GM21723 (cell line): ENCODE measurements around the gene NRM.
A peak's percentile ranks its signal among the peaks of the same experiment; 100 is the strongest.

Experiments used
- ATAC-seq: cut with Tn5 transposase; IDR thresholded peaks from one replicate; pipeline ENCODE4 v1.9.1; 2021; ENCODE audit warnings: mild to moderate bottlenecking, moderate library complexity; ENCODE audit not compliant: unreplicated experiment

Gene NRM

DNA sequence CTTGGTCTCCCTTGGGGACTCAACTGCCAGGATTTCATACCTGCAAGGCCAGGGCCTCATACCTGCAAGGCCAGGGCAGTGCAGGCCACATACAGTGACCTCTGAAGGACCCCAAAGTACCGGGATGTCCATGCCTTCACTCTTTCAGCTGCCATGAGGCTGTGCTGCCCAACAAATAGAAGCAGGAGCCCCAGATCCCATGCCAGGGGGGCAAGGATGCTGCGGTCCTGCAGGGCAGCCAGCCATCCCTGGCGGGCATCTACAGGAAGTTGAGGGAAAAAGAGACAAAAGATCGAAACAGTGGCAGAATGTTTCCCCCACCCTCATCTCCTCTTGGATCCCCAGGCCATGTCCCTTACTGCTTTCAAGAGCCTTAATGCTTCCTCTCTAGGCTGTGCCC lies 799 bp downstream of the NRM start:
- no peak for ATAC-seq

DNA sequence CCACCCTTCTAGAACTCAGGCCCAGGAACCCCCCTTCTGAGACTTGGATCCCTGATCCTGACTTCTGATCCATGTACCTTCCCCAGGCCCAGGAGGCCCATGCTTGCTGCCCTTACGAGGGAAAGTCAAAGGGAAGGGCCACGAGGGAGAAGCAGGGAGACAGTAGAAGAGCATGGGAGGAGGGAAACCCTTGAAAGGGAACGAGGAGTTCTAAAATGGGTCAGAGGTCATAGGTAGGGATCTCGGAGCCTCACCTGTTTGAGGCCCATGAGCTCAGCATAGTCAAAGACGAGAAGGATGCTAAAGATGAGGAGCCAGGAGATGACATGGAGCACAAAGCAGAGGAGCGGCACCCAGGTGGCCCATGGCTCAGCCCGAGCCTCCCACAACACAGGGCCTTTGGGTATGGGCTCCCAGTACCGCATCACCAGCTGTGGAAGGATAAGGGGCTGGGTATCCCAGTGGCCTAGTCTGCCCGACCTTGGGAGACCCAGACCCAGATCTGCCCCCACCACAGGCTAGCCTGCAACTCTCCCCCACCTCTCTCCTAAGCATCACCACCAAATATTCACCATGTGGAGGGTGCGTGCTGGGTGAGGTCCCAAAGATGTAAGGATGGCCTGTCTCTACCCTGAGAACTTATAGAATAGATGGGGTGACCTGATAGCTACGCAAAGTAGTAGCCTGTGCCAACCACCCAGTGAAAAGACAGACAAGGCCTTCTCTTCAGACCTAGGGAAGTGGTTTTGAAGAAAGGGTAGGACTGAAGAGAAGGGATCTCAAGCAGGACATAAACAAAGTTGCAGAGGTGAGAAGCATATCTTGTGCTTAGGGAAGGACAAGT lies 1.5 kb downstream of the NRM start:
- ATAC-seq = no peak

DNA sequence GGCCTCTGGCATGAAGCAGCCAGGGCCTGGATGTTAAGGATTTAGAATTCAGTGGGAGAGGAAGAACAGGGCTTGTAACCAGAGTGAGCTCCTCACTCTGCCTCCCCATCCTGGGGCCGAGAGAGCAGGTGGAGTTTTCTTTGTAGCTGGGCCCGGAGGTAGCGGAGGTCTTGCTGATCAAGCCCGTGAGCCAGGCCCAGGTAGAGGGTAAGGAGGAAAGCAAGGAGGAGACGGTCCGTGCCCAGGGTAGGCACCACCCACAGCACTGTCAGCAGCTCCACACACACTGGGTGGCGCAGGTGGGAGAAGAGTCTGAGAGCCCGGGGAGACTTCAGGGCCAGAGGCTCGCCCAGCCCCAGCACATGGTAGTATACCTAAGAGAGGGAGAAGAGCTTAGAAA lies 2.2 kb downstream of the NRM start:
- ATAC-seq = no peak

DNA sequence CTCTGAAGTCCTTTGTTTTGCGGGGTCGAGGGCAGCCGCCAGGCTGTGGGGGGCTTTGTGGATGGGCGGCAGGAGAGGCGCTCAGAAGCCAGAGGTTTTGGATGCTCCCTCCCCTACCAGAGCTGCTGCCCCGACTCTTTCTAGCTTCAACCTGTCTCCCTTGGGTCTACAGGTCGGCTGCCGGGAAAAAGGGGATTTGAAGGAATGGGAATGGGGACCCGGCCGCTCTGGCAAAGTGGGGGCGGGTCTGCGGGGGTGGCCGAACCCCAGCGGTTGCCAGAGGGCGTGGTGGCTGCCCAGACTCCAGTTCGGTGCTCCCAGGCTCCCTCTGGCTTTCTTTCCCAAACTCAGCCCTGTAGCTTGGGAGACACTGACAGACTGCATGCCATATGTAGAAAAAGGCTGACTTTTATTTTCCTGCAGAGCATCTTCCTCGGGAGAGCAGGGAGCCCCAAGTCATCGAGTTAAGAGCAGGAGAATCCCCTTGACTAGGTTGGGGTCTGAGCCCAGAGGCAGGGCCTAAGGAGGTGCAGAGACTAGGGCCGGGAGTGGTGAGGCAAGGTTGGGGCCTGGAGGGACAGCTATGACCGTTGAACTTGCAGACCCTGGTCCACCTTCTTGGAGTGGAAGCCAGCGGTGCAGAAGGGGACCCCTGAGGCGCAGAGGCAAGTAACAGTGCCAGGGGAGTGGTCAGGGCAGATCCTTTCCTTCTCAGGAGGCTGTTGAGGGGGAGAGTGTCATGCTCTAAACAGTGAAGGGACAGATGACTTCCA lies 2.9 kb downstream of the NRM start:
- ATAC-seq = no peak

DNA sequence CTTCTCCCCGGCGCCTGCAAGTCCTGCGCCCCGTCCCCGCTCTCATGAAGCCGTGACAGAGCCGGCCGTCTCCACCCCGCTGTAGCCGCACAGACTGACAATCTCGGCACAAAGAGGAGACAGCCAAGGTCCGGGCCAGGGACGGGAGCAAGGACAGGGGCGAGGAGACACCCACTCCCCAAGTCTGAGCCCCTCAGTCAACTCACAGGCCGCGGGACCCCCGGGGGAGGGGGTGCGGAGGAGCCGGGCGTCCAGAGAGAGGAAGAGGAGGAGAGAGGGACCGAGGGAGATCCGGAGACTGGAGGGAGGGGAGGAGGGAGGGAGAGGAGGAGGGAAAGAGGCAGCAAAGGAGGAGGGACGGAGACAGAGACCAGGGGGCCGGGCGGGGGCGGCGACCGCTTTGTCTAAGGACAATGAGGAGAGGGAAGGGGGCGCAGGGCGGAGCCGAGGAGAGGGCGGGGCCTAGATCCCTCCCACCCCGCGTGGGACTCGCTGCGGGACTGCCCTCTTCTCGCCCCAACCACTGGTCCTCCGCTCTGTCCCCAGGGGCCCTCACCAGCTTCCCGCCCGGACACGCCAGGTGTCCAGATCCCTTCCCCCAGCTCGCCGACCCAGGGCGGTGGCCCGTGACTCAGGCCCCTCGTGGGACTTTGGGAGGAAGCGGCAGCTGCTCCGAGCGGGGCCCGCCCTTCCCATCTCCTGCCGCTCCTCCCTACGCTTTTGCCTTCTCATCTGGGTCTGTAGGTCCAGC lies 3.7 kb downstream of the NRM start:
- ATAC-seq = peak; percentile 36

DNA sequence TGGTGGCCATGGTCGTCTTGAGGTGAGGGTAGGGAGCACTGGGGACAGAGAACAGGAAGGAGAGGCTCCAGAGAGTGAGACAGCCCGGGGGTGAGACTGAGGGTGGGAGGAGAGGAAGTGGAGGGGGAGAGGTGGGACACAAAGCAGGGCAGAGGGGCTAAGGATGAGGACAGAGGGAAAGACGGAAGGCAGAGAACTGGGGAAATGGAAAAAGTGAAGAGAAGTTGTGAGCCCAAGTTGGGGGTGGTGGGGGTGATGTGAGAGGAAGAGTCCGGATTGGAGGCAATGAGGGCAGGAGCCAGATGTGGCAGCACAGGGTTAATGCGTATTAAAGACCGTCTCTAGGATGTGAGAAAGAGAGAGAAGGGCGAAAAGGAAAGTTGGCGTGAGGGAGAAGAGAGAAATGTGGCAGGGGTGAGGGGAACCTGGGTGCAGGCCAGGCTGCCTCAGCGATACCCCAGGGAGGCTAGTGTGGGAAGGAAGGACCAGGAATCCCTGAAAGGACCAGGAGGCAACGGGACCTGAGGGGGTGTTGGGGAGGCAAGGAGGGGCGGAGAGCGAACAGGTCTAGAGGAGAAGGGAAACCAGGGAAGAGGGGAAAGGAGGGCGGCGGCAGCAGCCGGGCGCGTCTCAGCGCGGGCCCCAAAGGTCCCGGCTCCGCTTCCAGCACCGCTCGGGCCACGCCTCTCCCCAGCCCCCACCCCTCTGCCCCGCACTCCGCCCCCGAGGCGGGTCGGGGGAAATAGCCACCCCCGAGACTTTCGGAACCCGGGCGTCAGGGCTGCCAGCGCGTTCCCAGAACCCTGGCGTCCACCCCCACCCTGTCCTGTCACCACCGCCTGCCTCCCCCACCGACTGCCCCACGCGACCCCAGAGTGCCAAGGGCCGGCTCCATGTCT lies 4.5 kb downstream of the NRM start, which contains the start of gene PPP1R18:
PPP1R18 (minus strand) TSS at position 637 of the 899 bp plus-strand sequence; CDS start at position 10, 627 bp downstream.
- ATAC-seq = no peak

DNA sequence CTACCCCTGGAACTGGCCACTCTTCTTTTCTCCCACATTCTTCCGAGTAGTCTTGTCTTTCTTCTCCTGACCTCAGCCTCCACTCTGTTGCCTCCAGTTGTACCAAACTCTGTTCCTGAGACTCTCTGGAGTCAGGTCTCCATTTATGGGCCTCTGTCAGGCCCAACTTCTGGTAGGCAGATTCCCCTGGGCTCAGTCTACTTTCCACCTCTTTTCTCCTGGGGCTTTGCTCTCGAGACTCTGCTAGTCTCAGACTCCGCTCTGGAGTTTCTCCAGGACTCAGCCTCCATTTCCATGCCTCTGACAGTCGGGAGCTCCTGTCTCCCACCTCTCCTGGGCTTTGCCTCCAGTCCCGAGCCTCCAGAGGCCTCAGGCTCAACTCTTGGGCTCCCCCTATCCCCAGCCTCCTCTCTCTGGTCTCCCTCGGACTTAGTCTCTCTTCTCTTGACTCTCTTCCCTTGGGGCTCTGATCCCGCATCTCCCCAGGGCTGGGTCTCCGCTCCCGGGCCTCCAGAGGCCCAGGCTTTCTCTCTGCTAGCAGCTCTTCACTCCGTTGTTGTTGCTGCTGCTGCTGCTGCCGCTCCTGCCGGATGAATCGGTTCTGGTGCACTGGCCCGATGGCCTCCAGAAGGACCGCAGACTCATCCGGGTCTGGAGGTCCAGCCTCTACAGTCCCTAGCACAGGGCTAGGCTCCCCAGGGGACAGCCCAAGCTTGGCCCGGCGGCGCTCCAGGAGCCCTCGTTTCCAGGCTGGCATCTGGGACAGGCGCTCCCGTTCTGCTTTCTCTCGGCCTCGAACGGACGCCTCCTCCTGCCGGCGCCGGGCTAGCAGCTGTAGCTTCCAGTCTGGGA lies 5.4 kb downstream of the NRM start:
- ATAC-seq = no peak

DNA sequence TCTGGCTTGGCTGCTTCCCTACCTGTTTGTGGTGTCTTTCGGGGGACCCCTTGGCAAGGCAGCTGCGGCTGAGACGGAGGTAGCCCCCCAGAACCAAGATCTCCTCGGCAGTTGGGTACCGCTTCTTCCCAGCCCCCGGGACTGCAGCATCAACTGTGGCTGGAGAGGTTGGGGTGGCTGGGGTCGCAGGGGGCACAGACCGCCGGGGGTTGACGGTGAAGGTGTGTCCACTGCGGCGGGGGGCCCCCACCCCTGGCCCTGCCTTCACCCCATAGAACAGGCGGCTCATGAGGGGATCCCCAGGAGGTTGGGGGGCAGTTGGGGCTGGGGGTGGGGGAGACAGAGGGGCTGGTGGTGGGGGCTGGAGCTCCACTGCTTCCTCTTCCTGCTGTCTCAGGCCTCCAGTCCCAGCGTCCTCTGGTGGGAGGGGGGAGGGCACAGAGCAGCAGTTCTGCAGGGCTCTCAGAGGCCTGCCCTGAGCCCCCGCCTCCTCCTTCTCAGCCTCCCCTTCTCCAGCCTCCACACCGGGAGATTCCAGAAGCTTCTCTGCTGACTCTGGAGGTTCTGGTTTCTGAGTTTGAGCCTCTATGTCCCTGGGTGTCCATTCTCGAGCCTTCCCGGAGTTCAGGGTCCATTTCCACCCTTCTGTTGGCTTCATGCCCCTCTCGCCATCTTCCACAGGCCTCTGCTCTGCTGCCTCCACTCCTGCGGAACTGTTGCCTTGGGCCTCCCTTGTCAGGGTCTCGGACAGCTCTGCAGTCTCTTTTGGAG lies 6.2 kb downstream of the NRM start:
- no peak for ATAC-seq

DNA sequence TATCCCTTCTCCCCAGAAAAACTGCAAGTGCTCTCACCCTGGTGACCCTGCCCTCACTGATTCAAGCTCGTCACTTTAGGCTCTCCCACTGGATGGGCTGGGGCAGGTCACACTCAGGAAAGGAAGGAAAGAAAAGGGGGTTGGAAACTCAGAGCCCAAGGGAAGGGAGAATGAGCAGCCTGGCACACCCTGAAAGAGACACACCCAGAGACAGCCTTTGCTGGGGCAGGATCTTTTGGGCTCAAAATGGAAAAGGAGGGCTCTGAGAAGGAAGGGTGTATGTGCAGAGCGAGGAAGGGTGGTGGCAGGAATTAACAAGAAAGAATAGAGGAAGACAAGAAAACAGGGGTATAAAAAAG lies 6.8 kb downstream of the NRM start:
- no peak for ATAC-seq

DNA sequence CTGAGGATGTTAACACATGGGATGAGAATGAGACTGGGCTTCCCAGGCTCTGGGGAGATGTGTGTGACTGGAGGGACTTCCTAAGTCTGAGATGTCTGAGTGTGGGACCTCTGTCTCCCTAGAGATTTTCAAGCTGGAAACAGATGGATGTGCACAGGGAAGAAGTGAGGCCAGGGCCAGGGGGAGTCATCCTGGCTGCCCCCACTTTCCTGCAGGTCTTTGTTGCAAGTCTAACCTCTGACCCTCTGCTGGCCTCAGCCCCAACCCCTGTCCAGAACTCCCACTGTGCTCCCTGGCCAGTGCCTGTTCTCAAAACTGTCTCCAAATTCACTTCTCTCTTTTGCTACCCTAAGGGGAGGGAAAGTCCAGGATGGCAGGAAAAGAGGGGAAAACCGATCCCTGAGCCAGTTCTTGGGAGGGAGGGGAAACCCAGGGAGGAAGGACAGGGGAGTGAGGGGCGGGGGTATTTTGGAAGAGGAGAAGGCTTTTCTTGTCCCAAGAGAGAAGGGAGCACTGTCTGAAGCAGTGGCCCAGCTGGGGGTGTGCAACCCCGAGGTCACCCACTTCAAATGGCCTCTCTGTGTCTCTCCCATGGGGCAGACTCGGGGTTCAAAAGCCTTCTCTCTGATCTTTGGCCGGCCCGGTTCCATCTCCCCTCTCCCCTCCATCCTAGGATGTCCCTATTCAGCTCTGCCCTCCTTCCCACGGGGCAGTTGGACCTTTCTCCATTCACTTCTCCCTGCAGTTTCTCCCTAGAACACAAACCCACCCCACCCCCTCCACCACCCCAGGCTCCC lies 7.4 kb downstream of the NRM start:
- ATAC-seq = no peak

DNA sequence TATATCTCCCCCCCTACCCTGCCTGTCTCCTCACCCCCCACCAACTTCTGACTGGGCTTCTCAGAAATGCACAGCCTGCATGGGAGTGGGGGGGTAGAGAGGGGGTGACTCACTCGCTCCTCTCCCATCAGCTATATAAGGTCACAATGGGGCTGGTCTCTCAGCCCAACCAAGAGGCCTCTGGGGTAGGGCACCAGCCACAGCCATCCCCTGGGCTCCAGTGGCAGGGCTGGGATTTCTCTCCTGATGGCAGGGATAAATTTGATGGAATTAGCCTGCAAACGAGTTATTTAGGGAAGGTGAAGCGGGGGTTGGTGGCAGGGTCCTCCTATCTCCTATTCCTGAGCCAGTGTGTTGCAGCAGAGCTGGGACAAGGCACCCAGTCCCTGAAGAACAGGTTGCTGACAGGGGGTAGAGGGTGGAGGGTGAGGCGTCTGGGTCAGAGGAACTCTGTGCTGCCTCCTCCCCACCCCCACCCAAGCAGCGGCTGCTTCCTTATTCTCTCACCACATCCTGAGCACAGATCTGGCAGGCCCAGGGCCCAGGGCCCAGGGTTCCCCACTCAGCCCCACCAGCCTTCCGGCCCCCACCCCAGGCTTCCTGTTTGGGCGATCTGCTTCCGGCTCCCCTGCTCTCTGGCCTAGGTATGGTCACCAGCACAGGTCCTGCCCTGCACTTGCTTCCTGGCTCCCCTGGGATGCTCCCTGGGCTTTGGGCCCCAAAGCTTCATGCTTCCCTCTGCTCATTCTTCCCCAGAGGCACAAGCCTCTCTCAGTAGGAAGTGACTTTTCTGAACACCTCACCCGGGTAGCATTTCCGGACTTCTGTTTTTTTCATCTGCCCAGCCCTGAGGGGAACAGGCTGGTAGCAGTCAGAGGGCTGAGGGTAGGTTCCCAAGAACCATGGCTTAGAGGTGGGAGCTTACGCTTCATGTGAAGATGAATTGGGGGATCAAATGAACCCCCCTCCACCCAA lies 8.4 kb downstream of the NRM start:
- ATAC-seq = peak; percentile 42

DNA sequence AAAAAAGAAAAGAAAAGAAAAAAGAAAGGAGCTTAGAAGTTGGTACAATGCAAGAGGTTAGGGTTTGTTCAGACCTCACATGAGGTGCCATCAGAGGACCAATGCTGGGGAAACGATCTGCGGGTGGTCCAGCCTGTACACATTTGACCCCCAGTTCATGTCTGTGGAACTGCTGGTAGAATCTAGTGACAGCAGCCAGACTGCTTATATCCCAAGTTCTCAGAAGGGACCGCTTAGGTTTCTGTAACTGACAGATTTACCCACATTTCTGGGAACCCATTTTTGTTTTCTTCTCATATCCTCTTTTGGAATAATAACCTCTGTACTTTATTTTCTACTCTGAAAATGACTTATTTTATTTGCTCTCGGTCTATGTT lies 9.0 kb downstream of the NRM start:
- ATAC-seq = no peak

DNA sequence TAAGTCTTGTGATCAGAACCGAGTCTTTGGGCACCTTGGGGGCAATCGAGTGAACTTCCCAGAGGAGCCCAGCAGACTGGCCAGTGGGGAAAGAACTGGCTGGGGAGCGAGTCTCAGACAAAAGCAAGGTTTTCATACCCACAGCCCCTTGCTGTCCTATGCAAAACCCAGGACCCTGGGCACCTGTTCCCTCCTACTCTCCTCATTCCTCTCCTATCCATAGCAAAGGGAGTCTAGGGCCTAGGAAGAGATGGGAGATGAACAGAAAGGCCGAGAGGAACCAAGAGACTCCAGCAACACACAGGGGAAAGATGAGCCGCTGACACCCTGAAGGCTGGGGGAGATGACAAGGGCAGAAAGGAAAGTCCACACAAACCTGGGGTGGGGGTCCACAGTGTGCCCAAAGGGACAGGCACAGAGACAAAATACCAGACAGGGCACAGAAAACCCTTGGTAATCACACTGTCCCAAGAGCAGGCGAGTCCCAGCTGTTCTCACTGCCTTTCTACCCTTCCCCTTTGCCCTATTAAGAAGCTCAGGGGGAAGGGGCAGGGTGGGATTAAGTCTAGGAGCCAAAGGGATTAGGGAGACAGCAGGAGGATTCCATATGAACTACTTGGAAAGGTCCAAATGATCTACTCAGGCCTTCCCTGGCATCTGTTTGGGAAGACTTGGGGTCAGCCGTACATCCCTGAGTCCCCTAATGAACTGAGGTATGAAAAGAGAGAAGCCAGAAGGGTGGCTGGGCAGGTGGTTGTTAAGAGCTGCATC lies 10.8 kb downstream of the NRM start:
- no peak for ATAC-seq

DNA sequence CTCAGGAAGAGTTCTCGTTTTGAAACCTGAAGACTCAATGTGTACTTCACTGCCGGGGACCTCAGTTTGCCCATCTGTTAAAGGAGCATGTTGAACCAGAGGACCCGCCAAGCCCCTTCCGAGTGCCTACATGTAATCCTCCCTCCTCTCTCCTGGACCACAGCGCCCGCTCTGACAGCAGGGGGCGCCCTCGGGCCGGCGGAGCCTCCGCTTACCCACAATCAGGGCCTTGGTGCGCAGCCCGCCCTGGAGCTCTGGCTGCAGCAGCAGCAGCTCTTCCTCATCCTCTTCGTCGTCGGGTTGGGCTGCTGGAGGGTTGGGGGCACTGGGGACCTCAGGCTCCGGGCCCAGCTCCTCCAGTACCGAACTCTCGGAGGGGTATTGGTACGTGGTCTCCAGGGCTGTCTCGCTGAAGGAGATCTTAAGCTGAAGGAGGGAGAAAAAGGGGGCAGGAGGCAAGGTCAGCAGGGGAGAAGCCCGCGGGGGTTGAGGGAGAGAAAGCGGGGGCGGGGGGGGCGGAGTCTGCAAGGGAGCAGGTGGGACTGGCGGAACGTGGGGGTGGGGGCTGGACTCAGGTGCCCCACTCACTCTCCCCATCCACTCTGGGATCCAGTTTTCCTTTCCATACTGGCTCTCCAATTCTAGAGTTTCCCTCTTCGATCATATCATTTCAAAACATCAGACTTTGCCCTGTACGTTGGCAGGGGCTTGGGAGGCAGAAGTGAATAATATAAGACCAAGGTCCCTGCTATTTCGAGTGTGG lies 11.6 kb downstream of the NRM start:
- ATAC-seq = peak; percentile 43

DNA sequence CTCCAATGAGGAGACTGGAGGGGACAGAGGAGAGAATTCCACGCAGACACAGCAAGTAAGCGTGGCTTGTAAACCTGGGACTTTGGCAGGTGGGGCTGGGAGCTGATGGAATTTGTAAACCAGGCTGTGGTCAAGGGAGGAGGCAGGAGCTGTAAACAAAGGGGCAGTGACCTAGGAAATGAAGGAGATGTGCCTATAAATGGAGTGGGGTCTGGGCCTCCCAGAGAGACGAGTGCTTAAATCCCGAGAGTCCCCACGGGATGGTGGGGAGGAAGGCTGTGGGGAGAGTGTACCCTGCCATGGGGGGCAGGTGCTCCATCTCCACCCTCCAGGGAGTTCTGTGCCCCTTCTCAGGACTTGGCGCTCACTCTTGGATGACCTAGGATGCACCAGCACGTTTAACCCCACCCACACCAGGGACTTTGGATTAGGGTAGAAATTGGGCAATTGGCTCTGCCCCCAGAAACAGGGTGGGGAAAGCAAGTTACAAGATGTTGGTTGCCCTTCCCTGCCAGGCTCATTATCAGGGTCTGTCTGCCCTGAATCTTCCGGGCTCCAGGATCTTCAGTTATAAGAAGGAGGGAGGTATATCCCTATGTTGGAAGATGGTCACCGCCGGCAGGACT lies 14.0 kb downstream of the NRM start:
- no peak for ATAC-seq
